Endodermal cell (in vitro differentiated cells): ENCODE measurements around the gene ENHO. TPM values are rescaled to one million over a fixed set of nuclear protein-coding genes. Genes with fewer than 3 reads are reported as not detected.

Experiments used
- DNase-seq: peaks from one replicate; pipeline ENCODE4 v3.0.0-alpha.2; 2017
- H3K27ac ChIP-seq: 2 replicates; pipeline ENCODE4 v1.5.1; 2013; ENCODE audit warnings: mild to moderate bottlenecking, low read depth, low read length, moderate library complexity
- H3K27me3 ChIP-seq: 2 replicates; pipeline ENCODE4 v1.6.1; 2013; ENCODE audit warnings: mild to moderate bottlenecking, low read length, moderate library complexity; ENCODE audit not compliant: insufficient read depth, control insufficient read depth, poor library complexity, severe bottlenecking
- H3K36me3 ChIP-seq: 2 replicates; pipeline ENCODE4 v1.7.0; 2013; ENCODE audit warnings: mild to moderate bottlenecking, low read length, moderate library complexity; ENCODE audit not compliant: control insufficient read depth, insufficient read depth
- H3K4me1 ChIP-seq: one replicate; pipeline ENCODE4 v1.7.0; 2013; ENCODE audit warnings: low read length; ENCODE audit not compliant: control insufficient read depth, insufficient read depth
- H3K4me3 ChIP-seq: 2 replicates; pipeline ENCODE4 v1.5.1; 2013; ENCODE audit warnings: mild to moderate bottlenecking, low read length, moderate library complexity
- H3K9ac ChIP-seq: 2 replicates; pipeline ENCODE4 v1.6.1; 2013; ENCODE audit warnings: mild to moderate bottlenecking, low read length, moderate library complexity; ENCODE audit not compliant: poor library complexity, severe bottlenecking; ENCODE audit errors: extremely low read depth
- H3K9me3 ChIP-seq: 2 replicates; pipeline ENCODE4 v1.6.1; 2013; ENCODE audit warnings: mild to moderate bottlenecking, low read length, moderate library complexity; ENCODE audit not compliant: control insufficient read depth
- H3K27ac Mint-ChIP-seq: 2 replicates; pipeline ENCODE4 v1.8.0; 2020; ENCODE audit warnings: mixed read lengths
- H3K27me3 Mint-ChIP-seq: 2 replicates; pipeline ENCODE4 v1.8.0; 2021; ENCODE audit warnings: mild to moderate bottlenecking, mixed read lengths; ENCODE audit not compliant: insufficient read depth
- H3K36me3 Mint-ChIP-seq: 2 replicates; pipeline ENCODE4 v1.8.0; 2020; ENCODE audit warnings: low read depth, mixed read lengths
- H3K4me1 Mint-ChIP-seq: 2 replicates; pipeline ENCODE4 v1.8.0; 2020; ENCODE audit warnings: mixed read lengths
- H3K4me3 Mint-ChIP-seq: 2 replicates; pipeline ENCODE4 v1.8.0; 2020; ENCODE audit warnings: mild to moderate bottlenecking, moderate library complexity, mixed read lengths
- H3K9me3 Mint-ChIP-seq: 2 replicates; pipeline ENCODE4 v1.8.0; 2020; ENCODE audit warnings: mild to moderate bottlenecking, mixed read lengths
- CTCF ChIP-seq: fragments of 200-600 bp; sonication (generic); conservative IDR thresholded peaks from 2 replicates; pipeline ENCODE4 v1.5.0; 2021; ENCODE audit warnings: antibody characterized with exemption, mild to moderate bottlenecking
- WGBS, 2 experiments: methylation state at CpG; one replicate each; pipeline versions ENCODE4 v1.1.5 to v1.1.7; 2013; ENCODE audit warnings: missing lambda C conversion rate in 2 of 2, mixed read lengths in 1 of 2; ENCODE audit not compliant: insufficient coverage in 1 of 2, insufficient read length in 1 of 2; 5-methylcytosine and 5-hydroxymethylcytosine counted together
- total RNA-seq, 2 donors: library from RNA; stranded (reverse); fragmentation: NEBNext Ultra II Directional in 1 of 2; extraction: Animal tissue kit (Norgen Biotek cat#: 25700) in 1 of 2; gene quantifications; 2 replicates in 1 of 2; 3 replicates in 1 of 2; pipeline ENCODE4 v1.2.1, GENCODE V29; 2021

Gene ENHO
- total RNA-seq, 2 donors from 2014 or later, result 7.1 to 14.5 TPM

GRCh38 chr9:34503406-34503805, 19.4 kb downstream of the ENHO start:
- TF ChIP-seq CTCF, result no peak
- H3K4me1 Mint-ChIP-seq, result peaks cover 15% of the 10 kb centered on the region
- Histone ChIP-seq H3K4me3 (no peak overlapping the region), H3K9ac (no peak overlapping the region), H3K9me3 (no peaks in the 10 kb centered on the region), H3K4me1 (no peaks in the 10 kb centered on the region), H3K27ac (no peak overlapping the region), H3K27me3 (peaks cover 52% of the 10 kb centered on the region), H3K36me3 (no peaks in the 10 kb centered on the region)
- peaks cover 37% of the 10 kb centered on the region for H3K27me3 Mint-ChIP-seq
- no peaks in the 10 kb centered on the region for H3K36me3 Mint-ChIP-seq
- H3K27ac Mint-ChIP-seq, result no peak overlapping the region
- no peaks in the 10 kb centered on the region for H3K9me3 Mint-ChIP-seq
- no peak for DNase-seq
- H3K4me3 Mint-ChIP-seq, result no peak overlapping the region

GRCh38 chr9:34502891-34503290, 19.9 kb downstream of the ENHO start:
- Mint-ChIP-seq H3K27ac (no peak overlapping the region), H3K27me3 (peaks cover 32% of the 10 kb centered on the region), H3K4me1 (peaks cover 17% of the 10 kb centered on the region), H3K36me3 (no peaks in the 10 kb centered on the region), H3K4me3 (no peak overlapping the region), H3K9me3 (no peaks in the 10 kb centered on the region)
- WGBS, 2 experiments, result 82 to 92% methylated on average over 4 to 6 of the region's 6 CpGs
- no peak overlapping the region for H3K4me3 ChIP-seq
- no peak for DNase-seq
- H3K36me3 ChIP-seq, result no peaks in the 10 kb centered on the region
- TF ChIP-seq CTCF, result no peak
- peaks cover 46% of the 10 kb centered on the region for H3K27me3 ChIP-seq
- H3K4me1 ChIP-seq, result no peaks in the 10 kb centered on the region
- H3K9ac ChIP-seq, result no peak overlapping the region
- no peaks in the 10 kb centered on the region for H3K9me3 ChIP-seq
- H3K27ac ChIP-seq, result no peak overlapping the region

GRCh38 chr9:34502471-34502870, 20.3 kb downstream of the ENHO start:
- H3K4me1 Mint-ChIP-seq, result peaks cover 17% of the 10 kb centered on the region
- no peak for TF ChIP-seq CTCF
- peaks cover 42% of the 10 kb centered on the region for H3K27me3 ChIP-seq
- no peaks in the 10 kb centered on the region for H3K4me1 ChIP-seq
- H3K27me3 Mint-ChIP-seq, result peaks cover 32% of the 10 kb centered on the region
- no peaks in the 10 kb centered on the region for H3K9me3 ChIP-seq
- no peak overlapping the region for H3K9ac ChIP-seq
- WGBS, 2 experiments, result 86 to 87% methylated on average over 10 of the region's 10 CpGs
- H3K36me3 Mint-ChIP-seq, result no peaks in the 10 kb centered on the region
- H3K27ac Mint-ChIP-seq, result no peak overlapping the region
- no peak overlapping the region for H3K4me3 Mint-ChIP-seq
- no peaks in the 10 kb centered on the region for H3K9me3 Mint-ChIP-seq
- H3K27ac ChIP-seq, result no peak overlapping the region
- DNase-seq, result no peak
- no peaks in the 10 kb centered on the region for H3K36me3 ChIP-seq
- no peak overlapping the region for H3K4me3 ChIP-seq
